IPS-15b (cell line): ENCODE measurements around the gene TMEM43.

Experiments
- H3K27me3 ChIP-seq: one replicate; pipeline ENCODE4 v1.6.1; 2013; ENCODE audit warnings: low read length; ENCODE audit not compliant: control insufficient read depth, insufficient read depth
- H3K36me3 ChIP-seq: one replicate; pipeline ENCODE4 v1.6.1; 2013; ENCODE audit warnings: low read length; ENCODE audit not compliant: control insufficient read depth, insufficient read depth
- H3K4me1 ChIP-seq: one replicate; pipeline ENCODE4 v1.6.1; 2013; ENCODE audit warnings: mild to moderate bottlenecking, low read length; ENCODE audit not compliant: control insufficient read depth, insufficient read depth
- H3K4me3 ChIP-seq: one replicate; pipeline ENCODE4 v1.5.1; 2013; ENCODE audit warnings: low read depth, low read length
- H3K9ac ChIP-seq: one replicate; pipeline ENCODE4 v1.6.1; 2013; ENCODE audit warnings: low read depth, mild to moderate bottlenecking, low read length
- H3K9me3 ChIP-seq: one replicate; pipeline ENCODE4 v1.6.1; 2013; ENCODE audit warnings: mild to moderate bottlenecking, low read length; ENCODE audit not compliant: control insufficient read depth, insufficient read depth

TMEM43 gene

GRCh38 chr3:14158370-14158769 lies 33.5 kb downstream of the TMEM43 start:
- Histone ChIP-seq H3K9ac (no peak overlapping the region), H3K4me1 (no peaks in the 10 kb centered on the region), H3K36me3 (peaks cover 36% of the 10 kb centered on the region), H3K27me3 (no peaks in the 10 kb centered on the region), H3K4me3 (no peak overlapping the region), H3K9me3 (no peaks in the 10 kb centered on the region)

GRCh38 chr3:14159426-14159825 lies 34.6 kb downstream of the TMEM43 start:
- no peaks in the 10 kb centered on the region for H3K27me3 ChIP-seq
- no peaks in the 10 kb centered on the region for H3K9me3 ChIP-seq
- H3K9ac ChIP-seq, result no peak overlapping the region
- H3K4me3 ChIP-seq, result no peak overlapping the region
- no peaks in the 10 kb centered on the region for H3K4me1 ChIP-seq
- H3K36me3 ChIP-seq, result peaks cover 36% of the 10 kb centered on the region

- Histone ChIP-seq H3K27me3 (no peaks in the 10 kb centered on the region), H3K4me3 (no peak overlapping the region), H3K9me3 (no peaks in the 10 kb centered on the region), H3K4me1 (no peaks in the 10 kb centered on the region), H3K9ac (no peak overlapping the region), H3K36me3 (peaks cover 37% of the 10 kb centered on the region)
These were observed 36.4 kb downstream of the TMEM43 start for GRCh38 chr3:14161282-14161681.

GRCh38 chr3:14162178-14162577 lies 37.3 kb downstream of the TMEM43 start:
- H3K4me1 ChIP-seq, result no peaks in the 10 kb centered on the region
- H3K4me3 ChIP-seq, result no peak overlapping the region
- no peaks in the 10 kb centered on the region for H3K9me3 ChIP-seq
- no peak overlapping the region for H3K9ac ChIP-seq
- H3K27me3 ChIP-seq, result no peaks in the 10 kb centered on the region
- H3K36me3 ChIP-seq, result peaks cover 39% of the 10 kb centered on the region

- Histone ChIP-seq H3K9me3 (no peaks in the 10 kb centered on the region), H3K4me1 (no peaks in the 10 kb centered on the region), H3K4me3 (no peak overlapping the region), H3K9ac (no peak overlapping the region), H3K36me3 (peaks cover 26% of the 10 kb centered on the region), H3K27me3 (no peaks in the 10 kb centered on the region)
These were observed 42.2 kb downstream of the TMEM43 start for GRCh38 chr3:14166877-14167603.

- no peaks in the 10 kb centered on the region for H3K27me3 ChIP-seq
- no peaks in the 10 kb centered on the region for H3K9me3 ChIP-seq
- H3K4me3 ChIP-seq, result no peak overlapping the region
- H3K36me3 ChIP-seq, result peaks cover 18% of the 10 kb centered on the region
- H3K9ac ChIP-seq, result no peak overlapping the region
- no peaks in the 10 kb centered on the region for H3K4me1 ChIP-seq
These were observed 44.6 kb downstream of the TMEM43 start for GRCh38 chr3:14169435-14169834.

GRCh38 chr3:14169871-14170270 lies 45.0 kb downstream of the TMEM43 start:
- Histone ChIP-seq H3K4me1 (no peaks in the 10 kb centered on the region), H3K9me3 (no peaks in the 10 kb centered on the region), H3K27me3 (no peaks in the 10 kb centered on the region), H3K36me3 (peaks cover 17% of the 10 kb centered on the region), H3K9ac (no peak overlapping the region), H3K4me3 (no peak overlapping the region)

- H3K9me3 ChIP-seq, result no peaks in the 10 kb centered on the region
- no peak overlapping the region for H3K9ac ChIP-seq
- H3K27me3 ChIP-seq, result no peaks in the 10 kb centered on the region
- H3K4me3 ChIP-seq, result no peak overlapping the region
- peaks cover 10% of the 10 kb centered on the region for H3K36me3 ChIP-seq
- peaks cover 1% of the 10 kb centered on the region for H3K4me1 ChIP-seq
These were observed 45.8 kb downstream of the TMEM43 start for GRCh38 chr3:14170531-14171159.

GRCh38 chr3:14172496-14172895 lies 47.6 kb downstream of the TMEM43 start:
- peaks cover 6% of the 10 kb centered on the region for H3K4me1 ChIP-seq
- no peak overlapping the region for H3K4me3 ChIP-seq
- H3K27me3 ChIP-seq, result no peaks in the 10 kb centered on the region
- H3K36me3 ChIP-seq, result peaks cover 4% of the 10 kb centered on the region
- no peak overlapping the region for H3K9ac ChIP-seq
- no peaks in the 10 kb centered on the region for H3K9me3 ChIP-seq

- H3K9me3 ChIP-seq, result no peaks in the 10 kb centered on the region
- peaks cover 4% of the 10 kb centered on the region for H3K36me3 ChIP-seq
- no peak overlapping the region for H3K9ac ChIP-seq
- H3K27me3 ChIP-seq, result no peaks in the 10 kb centered on the region
- peaks cover 6% of the 10 kb centered on the region for H3K4me1 ChIP-seq
- H3K4me3 ChIP-seq, result no peak overlapping the region
These were observed 49.6 kb downstream of the TMEM43 start for GRCh38 chr3:14174483-14174882.

- H3K27me3 ChIP-seq, result no peaks in the 10 kb centered on the region
- H3K4me3 ChIP-seq, result no peak overlapping the region
- H3K9me3 ChIP-seq, result no peaks in the 10 kb centered on the region
- no peaks in the 10 kb centered on the region for H3K36me3 ChIP-seq
- H3K9ac ChIP-seq, result no peak overlapping the region
- H3K4me1 ChIP-seq, result peaks cover 6% of the 10 kb centered on the region
These were observed 50.7 kb downstream of the TMEM43 start for GRCh38 chr3:14175383-14176037.
